ENCODE data around the gene MTHFD2L.

DNA sequence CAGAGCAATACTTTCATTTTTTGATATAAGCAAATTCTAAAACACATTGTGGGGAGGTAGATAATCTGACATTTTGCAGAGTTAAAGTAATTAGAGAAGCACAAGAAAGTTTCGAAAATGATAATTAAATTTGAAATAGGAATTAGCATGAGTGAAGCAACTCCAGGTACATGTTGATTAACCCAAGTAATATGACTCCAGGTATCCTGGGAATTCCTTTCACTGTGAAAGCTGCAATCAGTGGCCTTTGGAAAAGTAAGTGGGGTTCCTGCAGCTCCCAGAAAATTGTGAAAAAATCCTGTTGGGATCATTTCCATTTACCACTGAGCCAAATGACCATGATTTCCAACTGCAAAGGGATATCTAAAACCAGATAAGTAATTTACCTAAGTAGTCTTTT is 32.9 kb upstream of the MTHFD2L start:
- TF ChIP-seq TEAD4 (IDR thresholded peaks at IDR 0.05) (no peak), RAD21 (IDR thresholded peaks at IDR 0.05; ENCODE audit: low read depth) (no peak), EP300 (IDR thresholded peaks at IDR 0.05; ENCODE audit: borderline replicate concordance) (no peak), YY1 (IDR thresholded peaks at IDR 0.05; ENCODE audit: low read depth) (no peak), CEBPB (IDR thresholded peaks at IDR 0.05) (no peak), ZBTB7A (IDR thresholded peaks at IDR 0.05; ENCODE audit: low read depth) (no peak), TAF1 (IDR thresholded peaks at IDR 0.05; ENCODE audit: low read depth) (no peak), CREB1 (IDR thresholded peaks at IDR 0.05; ENCODE audit: low read depth) (no peak), TCF12 (IDR thresholded peaks at IDR 0.05; ENCODE audit: low read depth) (no peak)
- TF ChIP-seq, protein P1, sequence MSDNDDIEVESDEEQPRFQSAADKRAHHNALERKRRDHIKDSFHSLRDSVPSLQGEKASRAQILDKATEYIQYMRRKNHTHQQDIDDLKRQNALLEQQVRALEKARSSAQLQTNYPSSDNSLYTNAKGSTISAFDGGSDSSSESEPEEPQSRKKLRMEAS (IDR thresholded peaks at IDR 0.05): no peak
- TF ChIP-seq, protein P2, sequence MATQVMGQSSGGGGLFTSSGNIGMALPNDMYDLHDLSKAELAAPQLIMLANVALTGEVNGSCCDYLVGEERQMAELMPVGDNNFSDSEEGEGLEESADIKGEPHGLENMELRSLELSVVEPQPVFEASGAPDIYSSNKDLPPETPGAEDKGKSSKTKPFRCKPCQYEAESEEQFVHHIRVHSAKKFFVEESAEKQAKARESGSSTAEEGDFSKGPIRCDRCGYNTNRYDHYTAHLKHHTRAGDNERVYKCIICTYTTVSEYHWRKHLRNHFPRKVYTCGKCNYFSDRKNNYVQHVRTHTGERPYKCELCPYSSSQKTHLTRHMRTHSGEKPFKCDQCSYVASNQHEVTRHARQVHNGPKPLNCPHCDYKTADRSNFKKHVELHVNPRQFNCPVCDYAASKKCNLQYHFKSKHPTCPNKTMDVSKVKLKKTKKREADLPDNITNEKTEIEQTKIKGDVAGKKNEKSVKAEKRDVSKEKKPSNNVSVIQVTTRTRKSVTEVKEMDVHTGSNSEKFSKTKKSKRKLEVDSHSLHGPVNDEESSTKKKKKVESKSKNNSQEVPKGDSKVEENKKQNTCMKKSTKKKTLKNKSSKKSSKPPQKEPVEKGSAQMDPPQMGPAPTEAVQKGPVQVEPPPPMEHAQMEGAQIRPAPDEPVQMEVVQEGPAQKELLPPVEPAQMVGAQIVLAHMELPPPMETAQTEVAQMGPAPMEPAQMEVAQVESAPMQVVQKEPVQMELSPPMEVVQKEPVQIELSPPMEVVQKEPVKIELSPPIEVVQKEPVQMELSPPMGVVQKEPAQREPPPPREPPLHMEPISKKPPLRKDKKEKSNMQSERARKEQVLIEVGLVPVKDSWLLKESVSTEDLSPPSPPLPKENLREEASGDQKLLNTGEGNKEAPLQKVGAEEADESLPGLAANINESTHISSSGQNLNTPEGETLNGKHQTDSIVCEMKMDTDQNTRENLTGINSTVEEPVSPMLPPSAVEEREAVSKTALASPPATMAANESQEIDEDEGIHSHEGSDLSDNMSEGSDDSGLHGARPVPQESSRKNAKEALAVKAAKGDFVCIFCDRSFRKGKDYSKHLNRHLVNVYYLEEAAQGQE (IDR thresholded peaks at IDR 0.05; ENCODE audit: low read depth): no peak
- TF ChIP-seq, protein P3, sequence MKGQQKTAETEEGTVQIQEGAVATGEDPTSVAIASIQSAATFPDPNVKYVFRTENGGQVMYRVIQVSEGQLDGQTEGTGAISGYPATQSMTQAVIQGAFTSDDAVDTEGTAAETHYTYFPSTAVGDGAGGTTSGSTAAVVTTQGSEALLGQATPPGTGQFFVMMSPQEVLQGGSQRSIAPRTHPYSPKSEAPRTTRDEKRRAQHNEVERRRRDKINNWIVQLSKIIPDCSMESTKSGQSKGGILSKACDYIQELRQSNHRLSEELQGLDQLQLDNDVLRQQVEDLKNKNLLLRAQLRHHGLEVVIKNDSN (IDR thresholded peaks at IDR 0.05): no peak

All from Ishikawa (cell line).